GM10266 (cell line): Measurements from ENCODE around the gene FAF2.
"Not testable (repeated sequence)": the region's sequence is repeated elsewhere in the genome, so short reads cannot be mapped to it uniquely, and the experiment has no call there.

ENCODE experiments used
- DNase-seq: peaks from one replicate; pipeline ENCODE4 v3.0.0; 2012; ENCODE audit errors: extremely low spot score
- CTCF ChIP-seq: IDR thresholded peaks from 2 replicates; pipeline ENCODE4 v1.5.1; 2012; ENCODE audit warnings: mild to moderate bottlenecking, low read depth; ENCODE audit not compliant: control insufficient read depth, insufficient read depth; ENCODE audit errors: missing control alignments

The FAF2 gene

DNA sequence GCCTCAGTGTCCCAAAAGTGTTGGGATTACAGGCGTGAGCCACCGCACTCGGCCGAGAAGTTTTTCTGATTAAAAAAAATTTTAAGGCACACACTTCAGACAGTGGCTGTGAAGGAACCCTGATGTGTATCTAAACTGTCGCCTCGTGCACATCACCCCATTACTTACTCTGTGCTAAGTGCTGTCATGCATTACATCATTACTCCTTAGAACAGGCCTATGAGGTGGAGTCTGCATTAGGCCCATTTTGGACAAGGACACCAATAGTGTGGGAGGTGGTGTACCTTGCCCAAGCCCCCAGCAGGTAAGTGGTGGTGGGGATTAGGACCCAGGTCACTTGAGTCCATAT, 97.2 kb downstream of the FAF2 start:
- no peak for TF ChIP-seq CTCF
- no peak for DNase-seq

- TF ChIP-seq CTCF: no peak
- no peak for DNase-seq
These were observed 97.7 kb downstream of the FAF2 start for GRCh38 chr5:176545737-176546509.

DNA sequence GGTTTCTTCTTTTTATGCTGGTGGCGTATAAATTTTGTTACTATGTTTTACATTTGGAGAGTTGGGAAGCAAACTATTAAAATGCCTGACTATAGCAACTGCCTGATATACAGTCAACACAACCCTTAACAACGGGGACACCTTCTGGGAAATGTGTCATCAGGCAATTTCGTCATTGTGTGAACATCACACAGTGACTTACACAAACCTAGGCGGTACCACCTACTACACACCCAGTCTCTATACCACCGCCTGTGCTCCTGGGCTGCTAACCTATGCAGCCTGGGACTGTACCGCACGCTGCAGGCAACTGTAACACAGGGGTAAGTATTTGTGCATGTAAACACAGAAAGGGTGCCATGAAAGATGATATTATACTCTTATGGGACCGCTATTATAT, 99.6 kb downstream of the FAF2 start:
- TF ChIP-seq CTCF: no peak
- no peak for DNase-seq

DNA sequence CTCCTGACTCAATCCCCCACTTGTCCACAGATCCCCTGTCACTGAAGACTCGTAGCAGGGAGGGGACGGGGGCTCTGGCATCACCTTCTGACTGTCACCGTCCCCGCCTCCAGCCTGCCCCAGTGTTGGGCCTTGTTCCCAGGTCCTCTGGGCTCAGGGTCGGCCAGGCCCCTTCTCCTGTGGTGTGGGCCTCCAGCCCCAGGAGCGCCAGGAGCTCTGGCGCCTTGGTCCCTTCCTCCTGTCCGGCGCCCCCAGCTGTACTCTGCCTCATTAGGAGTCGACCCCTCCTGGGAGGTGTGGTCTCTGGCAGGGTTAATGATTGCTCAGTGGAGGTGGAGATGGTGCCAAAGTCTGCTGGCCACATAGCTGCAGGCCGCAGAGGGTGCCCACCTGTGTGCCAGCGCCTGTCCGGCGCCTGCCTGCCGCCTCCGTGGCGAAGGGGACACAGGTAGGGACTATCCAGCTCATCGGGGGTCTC, 100.8 kb downstream of the FAF2 start, which contains the start of gene CDHR2:
Gene CDHR2 (plus strand): TSS at position 376 of the 478 bp plus-strand sequence. CDS start 16,011 bp downstream, outside the sequence.
- no peak for DNase-seq
- no peak for TF ChIP-seq CTCF

DNA sequence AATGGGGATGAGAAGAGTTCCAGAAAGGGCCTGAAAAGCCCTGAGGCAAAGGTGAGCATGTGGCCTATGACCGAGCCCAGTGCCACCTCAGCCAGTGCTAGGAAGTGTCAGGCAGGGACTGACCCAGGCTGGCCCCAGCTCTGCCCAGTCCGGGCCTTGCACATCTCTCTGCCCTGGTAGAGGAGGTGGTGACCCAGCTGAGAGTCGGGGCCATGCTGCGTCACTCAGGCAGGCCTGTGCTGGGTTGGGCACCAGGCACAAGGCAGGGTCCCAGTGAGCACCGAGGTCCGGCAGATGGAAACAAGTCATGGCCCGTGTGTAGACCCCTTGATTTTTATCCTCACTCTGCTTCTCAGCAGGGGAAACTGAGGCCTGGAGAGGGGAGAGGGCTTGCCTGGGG, 101.7 kb downstream of the FAF2 start:
- DNase-seq: no peak
- TF ChIP-seq CTCF: no peak

DNA sequence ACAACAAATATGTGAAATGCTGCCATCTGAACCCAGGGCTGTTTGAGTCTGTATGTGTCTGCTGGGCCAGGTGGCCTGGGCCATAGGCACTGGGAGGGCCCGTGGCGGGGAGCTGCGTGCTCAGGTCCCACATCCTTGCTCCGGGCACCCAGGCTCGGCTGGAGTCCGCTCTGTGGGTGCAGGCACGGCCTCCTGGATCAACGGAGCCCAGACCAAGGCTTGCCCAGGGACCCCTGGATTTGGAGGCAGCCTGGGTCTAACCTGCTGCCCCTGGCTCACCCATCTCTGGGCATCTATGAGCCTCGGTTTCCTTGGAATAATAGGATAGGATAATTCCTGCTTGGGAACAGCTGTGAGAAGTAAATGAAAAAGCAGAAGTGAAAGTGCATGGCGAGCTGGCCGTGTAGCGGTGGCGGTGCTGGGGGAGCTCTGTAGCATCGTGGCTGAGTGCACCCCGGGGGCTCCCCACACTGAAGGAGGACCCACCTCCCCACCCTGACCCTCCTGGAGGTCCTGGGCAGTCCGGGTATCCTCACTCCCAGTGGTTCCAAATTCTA, 102.2 kb downstream of the FAF2 start:
- no peak for DNase-seq
- TF ChIP-seq CTCF: no peak

DNA sequence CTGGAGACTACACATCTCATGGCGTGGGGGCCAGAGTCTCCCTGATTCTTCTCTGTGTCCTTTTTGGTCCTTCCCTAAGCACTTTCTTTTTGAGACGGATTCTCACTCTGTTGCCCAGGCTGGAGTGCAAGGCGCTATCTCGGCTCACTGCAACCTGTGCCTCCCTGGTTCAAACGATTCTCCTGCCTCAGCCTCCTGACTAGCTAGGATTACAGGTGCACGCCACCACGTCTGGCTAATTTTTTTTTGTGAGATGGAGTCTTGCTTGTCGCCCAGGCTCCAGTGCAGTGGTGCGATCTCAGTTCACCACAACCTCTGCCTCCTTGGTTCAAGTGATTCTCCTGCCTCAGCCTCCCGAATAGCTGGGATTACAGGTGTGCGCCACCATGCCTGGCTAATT, 102.8 kb downstream of the FAF2 start:
- not testable (repeated sequence) for DNase-seq
